Body of pancreas (tissue), 4 donors: Measurements from ENCODE around the gene KRT15. TPM values are rescaled to one million over a fixed set of nuclear protein-coding genes. Genes with fewer than 3 reads are reported as not detected.
A peak's percentile ranks its signal among the peaks of the same experiment; 100 is the strongest.

Experiments used
- ATAC-seq: fragments of 150-250 bp; one replicate; pipeline ENCODE4 v1.9.1; 2016
- DNase-seq, 4 donors: peaks; one replicate each; pipeline ENCODE4 v3.0.0-alpha.2; 2019
- H3K27ac ChIP-seq, 4 donors: fragments of 200-600 bp; sonication (generic); 1 replicate in 3 of 4; 2 replicates in 1 of 4; pipeline versions ENCODE4 v1.5.1 to v1.6.1; 2016 to 2019; ENCODE audit warnings: mild to moderate bottlenecking in 1 of 4, mixed read lengths in 1 of 4, moderate library complexity in 1 of 4
- H3K27me3 ChIP-seq, 2 donors: fragments of 200-600 bp; sonication (generic); one replicate each; pipeline ENCODE4 v1.6.0; 2016; ENCODE audit warnings: mild to moderate bottlenecking in 1 of 2
- H3K36me3 ChIP-seq, 2 donors: fragments of 200-600 bp; sonication (generic); replicated peaks in 1 of 2; 2 replicates each; pipeline ENCODE4 v1.5.1; 2016; ENCODE audit warnings: low read depth in 2 of 2; ENCODE audit not compliant: insufficient read depth in 1 of 2
- H3K4me1 ChIP-seq: fragments of 200-600 bp; sonication (generic); one replicate; pipeline ENCODE4 v1.6.0; 2016
- H3K4me3 ChIP-seq, 2 donors: fragments of 200-600 bp; sonication (generic); 1 replicate in 1 of 2; 2 replicates in 1 of 2; pipeline ENCODE4 v1.5.1; 2016 to 2019
- H3K9me3 ChIP-seq, 3 donors: fragments of 200-600 bp; sonication (generic); 1 replicate in 2 of 3; 2 replicates in 1 of 3; pipeline ENCODE4 v1.5.1; 2016
- POLR2A ChIP-seq, 3 donors: fragments of 450-650 bp; IDR thresholded peaks; one replicate each; pipeline ENCODE4 v1.6.1; 2016; ENCODE audit warnings: antibody characterized with exemption in 3 of 3, mild to moderate bottlenecking in 2 of 3
- WGBS, 2 donors: methylation state at CpG; one replicate each; pipeline ENCODE4 v1.1.5; 2017; 5-methylcytosine and 5-hydroxymethylcytosine counted together
- intact Hi-C: fragments of 100-400 bp; cut with DNase I; formaldehyde crosslinking; loops from one replicate; pipeline ENCODE4 v1.15.1; 2023
- total RNA-seq, 2 donors: library from RNA; depleted of rRNA; stranded (reverse); fragments of >200 nt; gene quantifications; one replicate each; pipeline ENCODE4 v1.1.0, GENCODE V29; 2016
- TF ChIP-seq, protein P1 (sequence below), 7 experiments: fragments of 450-650 bp in 4 of 7; fragments of 200-600 bp in 3 of 7; sonication (generic) in 3 of 7; IDR thresholded peaks; one replicate each; pipeline ENCODE4 v1.5.1; 2016 to 2019; ENCODE audit warnings: antibody characterized with exemption in 7 of 7

KRT15 gene
- total RNA-seq, 2 donors from 2014 or later: 0.52 TPM; not detected in 1

DNA sequence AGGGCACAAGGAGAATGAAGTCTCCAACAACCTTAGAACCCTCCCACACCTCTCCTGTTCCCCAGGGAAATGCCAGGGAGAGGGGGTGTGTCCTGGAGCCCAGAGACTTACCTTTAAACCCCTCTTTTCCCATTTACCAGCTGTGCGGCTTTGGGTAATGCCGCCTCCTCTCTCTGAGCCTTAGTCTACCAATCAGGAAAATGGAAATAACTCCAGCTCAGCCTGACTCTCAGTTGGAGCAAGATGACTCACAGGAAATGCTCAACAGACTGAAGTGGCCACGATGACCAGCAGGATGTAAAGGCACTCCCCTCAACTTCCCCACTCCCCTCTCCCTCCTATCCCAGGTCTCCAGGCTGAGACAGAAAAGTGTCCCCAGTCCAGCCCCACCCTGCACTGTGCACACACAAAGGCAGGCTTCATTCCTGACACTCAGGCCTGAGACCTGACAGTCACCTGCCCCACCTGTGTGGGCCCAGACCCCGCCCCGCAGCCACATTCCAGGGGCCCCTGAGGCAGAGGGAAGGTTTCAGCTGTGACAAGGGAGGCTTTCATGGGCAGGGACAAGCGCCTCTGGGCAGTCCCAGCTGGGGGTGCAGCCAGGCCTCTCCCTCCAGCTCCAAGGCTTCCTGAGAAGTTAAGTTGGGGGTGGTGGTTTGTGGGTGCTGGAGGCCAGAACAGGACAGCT lies 3.0 kb upstream of the KRT15 start:
- intact Hi-C loops: no loop called here
- WGBS, 2 donors: 63 to 70% methylated on average over 3 to 6 of the region's 6 CpGs
- ATAC-seq: peak; percentile 68

DNA sequence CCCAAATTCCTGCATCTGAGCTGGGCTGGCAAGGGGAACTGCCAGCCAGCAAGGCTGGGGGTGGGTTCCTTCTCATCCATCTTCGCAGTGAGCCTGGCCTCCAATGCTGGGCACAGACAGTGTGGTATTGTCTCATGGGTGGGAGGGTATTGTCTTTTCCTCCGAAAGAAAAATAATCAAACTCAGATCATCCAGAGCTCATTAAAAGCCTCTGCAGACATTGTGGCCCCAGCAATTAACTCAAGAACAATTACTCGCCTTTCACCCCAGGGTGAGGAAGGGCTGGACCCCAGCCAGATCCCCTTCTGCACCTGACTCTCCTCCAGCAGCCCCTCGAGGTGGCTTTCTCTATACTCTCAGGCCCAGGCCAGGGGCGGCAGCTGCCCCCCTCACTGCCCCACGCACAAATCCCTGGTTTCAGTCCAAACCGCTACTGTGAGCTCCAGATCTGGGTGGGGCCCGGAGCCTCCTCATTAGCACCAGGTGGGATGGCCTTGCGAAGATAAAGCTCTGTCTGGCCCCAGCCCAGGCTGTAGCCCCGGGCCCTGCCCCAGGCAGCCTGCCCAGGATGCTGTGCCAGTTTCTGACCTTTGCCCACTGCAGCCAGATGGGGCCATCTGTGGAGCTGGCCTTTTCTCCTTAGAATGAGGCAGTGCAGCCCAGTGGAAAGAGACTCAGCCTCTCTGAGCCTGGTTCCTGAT lies 2.3 kb upstream of the KRT15 start:
- TF ChIP-seq, protein P1, sequence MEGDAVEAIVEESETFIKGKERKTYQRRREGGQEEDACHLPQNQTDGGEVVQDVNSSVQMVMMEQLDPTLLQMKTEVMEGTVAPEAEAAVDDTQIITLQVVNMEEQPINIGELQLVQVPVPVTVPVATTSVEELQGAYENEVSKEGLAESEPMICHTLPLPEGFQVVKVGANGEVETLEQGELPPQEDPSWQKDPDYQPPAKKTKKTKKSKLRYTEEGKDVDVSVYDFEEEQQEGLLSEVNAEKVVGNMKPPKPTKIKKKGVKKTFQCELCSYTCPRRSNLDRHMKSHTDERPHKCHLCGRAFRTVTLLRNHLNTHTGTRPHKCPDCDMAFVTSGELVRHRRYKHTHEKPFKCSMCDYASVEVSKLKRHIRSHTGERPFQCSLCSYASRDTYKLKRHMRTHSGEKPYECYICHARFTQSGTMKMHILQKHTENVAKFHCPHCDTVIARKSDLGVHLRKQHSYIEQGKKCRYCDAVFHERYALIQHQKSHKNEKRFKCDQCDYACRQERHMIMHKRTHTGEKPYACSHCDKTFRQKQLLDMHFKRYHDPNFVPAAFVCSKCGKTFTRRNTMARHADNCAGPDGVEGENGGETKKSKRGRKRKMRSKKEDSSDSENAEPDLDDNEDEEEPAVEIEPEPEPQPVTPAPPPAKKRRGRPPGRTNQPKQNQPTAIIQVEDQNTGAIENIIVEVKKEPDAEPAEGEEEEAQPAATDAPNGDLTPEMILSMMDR (IDR thresholded peaks at IDR 0.05): no peak
- no peak for TF ChIP-seq POLR2A (IDR thresholded peaks at IDR 0.05)
- WGBS, 2 donors: 52 to 56% methylated on average over 5 to 10 of the region's 10 CpGs
- H3K27me3 ChIP-seq: no peaks in the 10 kb centered on the region
- no peak for ATAC-seq
- no peaks in the 10 kb centered on the region for H3K36me3 ChIP-seq
- peak overlapping the region in 2 of 4 donors; percentile 60 to 73 for H3K27ac ChIP-seq
- no peak overlapping the region for H3K4me3 ChIP-seq
- intact Hi-C loops: no loop called here
- H3K4me1 ChIP-seq: peaks cover 37% of the 10 kb centered on the region
- H3K9me3 ChIP-seq: no peaks in the 10 kb centered on the region
- no peak for DNase-seq

More for the DNA sequence above, 3.0 kb upstream of the KRT15 start:
- TF ChIP-seq POLR2A (IDR thresholded peaks at IDR 0.05): peak in 1 of 3 donors; percentile 12
- TF ChIP-seq, protein P1 (IDR thresholded peaks at IDR 0.05): no peak
- H3K27ac ChIP-seq: peak overlapping the region; percentile 9 to 73 (median 42)
- H3K9me3 ChIP-seq: no peaks in the 10 kb centered on the region
- peaks cover 37% of the 10 kb centered on the region for H3K4me1 ChIP-seq
- no peaks in the 10 kb centered on the region for H3K27me3 ChIP-seq
- DNase-seq: peak; percentile 23 to 45 (median 30)
- no peaks in the 10 kb centered on the region for H3K36me3 ChIP-seq
- H3K4me3 ChIP-seq: no peak overlapping the region

DNA sequence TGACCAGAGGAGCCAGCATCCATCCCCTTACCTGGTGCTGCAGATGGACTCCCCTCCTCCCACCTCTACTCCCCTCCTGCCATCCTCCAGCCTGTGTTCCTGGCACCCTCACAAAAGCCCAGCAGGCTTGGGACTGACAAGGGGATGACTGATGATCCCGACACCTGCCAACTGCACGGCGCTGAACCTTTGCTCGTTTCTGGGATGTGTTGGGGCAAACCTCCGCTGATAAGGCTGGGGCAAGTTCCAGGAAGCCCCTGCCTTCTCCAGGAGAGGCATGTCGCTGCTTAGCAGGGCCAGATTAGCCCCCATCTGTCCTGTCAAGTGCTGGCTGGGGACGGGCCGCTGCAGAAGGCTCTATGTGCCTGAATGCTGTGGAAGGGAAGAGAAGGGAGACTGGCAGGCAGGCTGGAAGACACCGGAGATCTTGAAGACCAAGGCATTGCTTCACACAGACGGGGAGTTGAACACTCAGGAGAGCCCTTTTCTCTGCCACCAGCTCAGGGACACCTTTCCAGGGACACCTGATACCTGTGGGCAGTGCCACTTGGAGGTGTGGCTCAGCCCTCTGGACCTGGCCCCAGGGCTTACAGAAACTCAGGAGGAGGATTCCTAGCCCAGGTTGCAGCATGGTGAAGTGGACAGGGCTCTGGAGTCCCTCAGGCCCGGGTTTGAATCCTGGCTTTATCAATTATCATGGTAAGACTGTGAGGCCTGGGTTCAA lies 973 bp upstream of the KRT15 start:
- H3K36me3 ChIP-seq: no peaks in the 10 kb centered on the region
- H3K4me1 ChIP-seq: peaks cover 37% of the 10 kb centered on the region
- peak; percentile 33 to 57 (median 53) for DNase-seq
- H3K27me3 ChIP-seq: no peaks in the 10 kb centered on the region
- no peaks in the 10 kb centered on the region for H3K9me3 ChIP-seq
- no peak overlapping the region for H3K4me3 ChIP-seq
- ATAC-seq: peak; percentile 61
- whole genome bisulfite sequencing, 2 donors: 18 to 29% methylated on average over 4 to 11 of the region's 11 CpGs
- H3K27ac ChIP-seq: peak overlapping the region in 3 of 4 donors; percentile 52 to 73 (median 63)
- intact Hi-C loops: no loop called here
- TF ChIP-seq, protein P1 (IDR thresholded peaks at IDR 0.05): no peak
- peak in 1 of 3 donors; percentile 8 for TF ChIP-seq POLR2A (IDR thresholded peaks at IDR 0.05)

DNA sequence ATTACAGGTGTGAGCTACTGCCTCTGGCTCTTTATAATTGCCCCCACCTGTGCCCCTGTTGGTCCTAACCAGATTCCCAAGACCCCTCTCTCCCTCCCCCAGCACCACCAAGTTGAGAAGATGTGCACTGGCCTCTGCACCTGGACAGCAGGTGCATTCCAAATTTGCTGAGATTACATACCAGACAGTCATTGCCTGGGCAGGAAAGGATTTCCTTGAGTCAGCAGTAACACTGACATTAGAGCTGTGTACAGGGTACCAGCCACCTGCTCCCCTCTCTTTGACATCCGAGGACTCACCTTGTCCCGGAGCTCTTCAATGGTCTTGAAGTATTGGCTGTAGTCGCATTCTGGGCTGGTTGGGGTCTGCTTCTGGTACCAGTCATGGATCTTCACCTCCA lies 659 bp downstream of the KRT15 start:
- H3K4me1 ChIP-seq: peaks cover 37% of the 10 kb centered on the region
- no peaks in the 10 kb centered on the region for H3K27me3 ChIP-seq
- ATAC-seq: no peak
- no peak overlapping the region for H3K27ac ChIP-seq
- TF ChIP-seq, protein P1 (IDR thresholded peaks at IDR 0.05): no peak
- TF ChIP-seq POLR2A (IDR thresholded peaks at IDR 0.05): no peak
- H3K4me3 ChIP-seq: no peak overlapping the region
- H3K9me3 ChIP-seq: no peaks in the 10 kb centered on the region
- no peak for DNase-seq
- 66 to 72% methylated on average over 3 of the region's 3 CpGs for WGBS, 2 donors
- no peaks in the 10 kb centered on the region for H3K36me3 ChIP-seq
- intact Hi-C loops: no loop called here
